HEK293 (cell line): Measurements from ENCODE around the gene GPR83.
A peak's percentile ranks its signal among the peaks of the same experiment; 100 is the strongest.
"Not testable (repeated sequence)": the region's sequence is repeated elsewhere in the genome, so short reads cannot be mapped to it uniquely, and the experiment has no call there.

Source experiments
- CTCF ChIA-PET: fragments of 350-600 bp; formaldehyde crosslinking; extraction: SDS; loops from one replicate; lab custom pipeline; 2021; ENCODE audit warnings: antibody characterized with exemption; lab: Yijun Ruan, JAX
- POLR2A ChIA-PET: fragments of 300-600 bp; formaldehyde crosslinking; extraction: SDS; loops from one replicate; lab custom pipeline; 2020; ENCODE audit warnings: antibody characterized with exemption, inconsistent platforms; lab: Yijun Ruan, JAX
- H3K27ac ChIP-seq: fragments of 200-500 bp; sonication (Bioruptor generic); 2 replicates; pipeline ENCODE4 v1.5.1; 2014; ENCODE audit warnings: low read depth, low read length, control low read depth, inconsistent platforms; ENCODE audit errors: extremely low read depth
- H3K36me3 ChIP-seq, 2 experiments: fragments of 200-500 bp in 1 of 2; sonication (Bioruptor generic) in 1 of 2; 1 replicate in 1 of 2; 2 replicates in 1 of 2; pipeline ENCODE4 v1.5.1; 2014 to 2017; ENCODE audit warnings: inconsistent platforms in 2 of 2, low read length in 2 of 2; ENCODE audit not compliant: control insufficient read depth in 2 of 2, insufficient read depth in 1 of 2
- H3K4me1 ChIP-seq: fragments of 200-500 bp; sonication (Bioruptor generic); 2 replicates; pipeline ENCODE4 v1.5.1; 2014; ENCODE audit warnings: mild to moderate bottlenecking, low read length, inconsistent platforms; ENCODE audit not compliant: control insufficient read depth, insufficient read depth
- H3K4me3 ChIP-seq: 2 replicates; pipeline ENCODE4 v1.5.1; 2011; ENCODE audit warnings: low read depth, mild to moderate bottlenecking, control low read depth, low read length, moderate library complexity
- H3K9me3 ChIP-seq: fragments of 200-500 bp; sonication (Bioruptor generic); 2 replicates; pipeline ENCODE4 v1.5.1; 2014; ENCODE audit warnings: low read depth, low read length, inconsistent platforms; ENCODE audit not compliant: control insufficient read depth, insufficient read depth
- HOXC10 ChIP-seq: sonication (generic); formaldehyde crosslinking; IDR thresholded peaks from 2 replicates; pipeline ENCODE4 v1.8.1; 2023; ENCODE audit warnings: mild to moderate bottlenecking, missing genetic modification reagents
- RBAK ChIP-seq: fragments of 450-650 bp; formaldehyde crosslinking; IDR thresholded peaks from 2 replicates; pipeline ENCODE4 v1.5.1; 2016; ENCODE audit warnings: missing biosample characterization, missing genetic modification characterization
- ZBTB20 ChIP-seq: fragments of 450-650 bp; formaldehyde crosslinking; IDR thresholded peaks from 2 replicates; pipeline ENCODE4 v1.5.1; 2016; ENCODE audit warnings: missing biosample characterization, missing genetic modification characterization
- ZFP37 ChIP-seq: fragments of 450-650 bp; formaldehyde crosslinking; IDR thresholded peaks from 2 replicates; pipeline ENCODE4 v1.5.1; 2016; ENCODE audit warnings: missing biosample characterization, missing genetic modification characterization
- ZNF146 ChIP-seq: fragments of 450-650 bp; formaldehyde crosslinking; IDR thresholded peaks from 2 replicates; pipeline ENCODE4 v1.5.1; 2016; ENCODE audit warnings: missing biosample characterization, missing genetic modification characterization
- ZNF354C ChIP-seq: fragments of 450-650 bp; formaldehyde crosslinking; IDR thresholded peaks from 2 replicates; pipeline ENCODE4 v1.5.1; 2016; ENCODE audit warnings: missing biosample characterization, missing genetic modification characterization, low read depth, borderline replicate concordance
- ZNF366 ChIP-seq: fragments of 450-650 bp; formaldehyde crosslinking; conservative IDR thresholded peaks from 2 replicates; pipeline ENCODE4 v1.5.1; 2016; ENCODE audit warnings: missing biosample characterization, missing genetic modification characterization
- ZSCAN16 ChIP-seq: fragments of 450-650 bp; formaldehyde crosslinking; IDR thresholded peaks from 2 replicates; pipeline ENCODE4 v1.5.1; 2016; ENCODE audit warnings: missing biosample characterization, missing genetic modification characterization
- TF ChIP-seq, protein P1 (sequence below): fragments of 450-650 bp; formaldehyde crosslinking; IDR thresholded peaks from 2 replicates; pipeline ENCODE4 v1.5.1; 2016; ENCODE audit warnings: missing biosample characterization, missing genetic modification characterization
- TF ChIP-seq, protein P2 (sequence below): fragments of 450-650 bp; formaldehyde crosslinking; IDR thresholded peaks from 2 replicates; pipeline ENCODE4 v1.5.1; 2016; ENCODE audit warnings: missing biosample characterization, missing genetic modification characterization
- TF ChIP-seq, protein P3 (sequence below): fragments of 450-650 bp; formaldehyde crosslinking; IDR thresholded peaks from 2 replicates; pipeline ENCODE4 v1.5.1; 2016; ENCODE audit warnings: missing biosample characterization, missing genetic modification characterization

Gene GPR83

DNA sequence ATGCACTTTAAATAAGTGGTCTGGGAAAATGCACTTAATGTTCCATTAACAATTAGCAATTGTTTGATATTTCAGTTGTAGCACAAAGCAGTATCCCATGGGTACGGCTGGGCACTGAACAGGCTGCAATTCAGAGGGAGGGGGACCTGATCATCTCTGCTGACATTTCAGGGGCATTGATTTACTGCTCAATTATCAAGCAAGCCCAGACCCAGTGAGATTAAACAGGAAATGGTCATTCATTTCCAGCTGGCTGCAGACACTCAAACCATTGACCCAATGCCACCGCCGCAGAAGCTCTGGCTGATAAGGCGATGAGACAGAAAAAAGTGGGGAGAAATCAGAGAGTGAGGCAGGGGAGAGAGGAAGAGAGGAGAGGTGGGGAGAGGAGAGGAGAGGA, 1.2 kb downstream of the GPR83 start (continued):
- TF ChIP-seq, protein P1, sequence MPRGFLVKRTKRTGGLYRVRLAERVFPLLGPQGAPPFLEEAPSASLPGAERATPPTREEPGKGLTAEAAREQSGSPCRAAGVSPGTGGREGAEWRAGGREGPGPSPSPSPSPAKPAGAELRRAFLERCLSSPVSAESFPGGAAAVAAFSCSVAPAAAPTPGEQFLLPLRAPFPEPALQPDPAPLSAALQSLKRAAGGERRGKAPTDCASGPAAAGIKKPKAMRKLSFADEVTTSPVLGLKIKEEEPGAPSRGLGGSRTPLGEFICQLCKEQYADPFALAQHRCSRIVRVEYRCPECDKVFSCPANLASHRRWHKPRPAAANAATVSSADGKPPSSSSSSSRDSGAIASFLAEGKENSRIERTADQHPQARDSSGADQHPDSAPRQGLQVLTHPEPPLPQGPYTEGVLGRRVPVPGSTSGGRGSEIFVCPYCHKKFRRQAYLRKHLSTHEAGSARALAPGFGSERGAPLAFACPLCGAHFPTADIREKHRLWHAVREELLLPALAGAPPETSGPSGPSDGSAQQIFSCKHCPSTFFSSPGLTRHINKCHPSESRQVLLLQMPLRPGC (tag by site-specific recombination): no peak
- TF ChIP-seq HOXC10 (CRISPR knock-in tag) (no peak), ZBTB20 (tag by site-specific recombination) (no peak)
- TF ChIP-seq, all 188 proteins: peak for 0

DNA sequence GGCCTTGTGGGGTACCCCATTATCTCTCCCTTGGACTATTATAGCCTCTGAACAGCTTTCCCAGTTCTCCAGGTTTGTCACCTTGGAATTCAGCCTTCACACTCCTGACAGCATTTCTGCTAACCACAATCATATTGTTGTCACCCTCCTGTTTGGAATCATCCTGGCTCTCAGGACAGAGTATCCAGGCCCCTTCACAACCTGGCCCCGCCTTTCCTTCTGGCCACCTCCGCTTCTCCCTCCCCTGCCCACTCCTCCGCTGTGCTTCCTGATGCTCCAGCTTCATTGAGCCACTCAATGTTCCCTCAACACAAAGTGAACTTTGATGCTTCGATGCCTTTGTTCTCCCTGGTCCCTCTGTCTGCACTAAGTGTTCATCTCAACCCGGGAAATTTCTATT, 3.1 kb downstream of the GPR83 start:
- H3K4me1 ChIP-seq: no peaks in the 10 kb centered on the region
- ChIA-PET POLR2A (no interaction called here), CTCF (no interaction called here)
- TF ChIP-seq, protein P2, sequence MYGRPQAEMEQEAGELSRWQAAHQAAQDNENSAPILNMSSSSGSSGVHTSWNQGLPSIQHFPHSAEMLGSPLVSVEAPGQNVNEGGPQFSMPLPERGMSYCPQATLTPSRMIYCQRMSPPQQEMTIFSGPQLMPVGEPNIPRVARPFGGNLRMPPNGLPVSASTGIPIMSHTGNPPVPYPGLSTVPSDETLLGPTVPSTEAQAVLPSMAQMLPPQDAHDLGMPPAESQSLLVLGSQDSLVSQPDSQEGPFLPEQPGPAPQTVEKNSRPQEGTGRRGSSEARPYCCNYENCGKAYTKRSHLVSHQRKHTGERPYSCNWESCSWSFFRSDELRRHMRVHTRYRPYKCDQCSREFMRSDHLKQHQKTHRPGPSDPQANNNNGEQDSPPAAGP (tag by site-specific recombination): no peak
- TF ChIP-seq ZNF366 (tag by site-specific recombination) (no peak), RBAK (no peak)
- no peak overlapping the region for H3K27ac ChIP-seq
- no peaks in the 10 kb centered on the region for H3K9me3 ChIP-seq
- no peaks in the 10 kb centered on the region for H3K36me3 ChIP-seq
- no peak overlapping the region for H3K4me3 ChIP-seq

DNA sequence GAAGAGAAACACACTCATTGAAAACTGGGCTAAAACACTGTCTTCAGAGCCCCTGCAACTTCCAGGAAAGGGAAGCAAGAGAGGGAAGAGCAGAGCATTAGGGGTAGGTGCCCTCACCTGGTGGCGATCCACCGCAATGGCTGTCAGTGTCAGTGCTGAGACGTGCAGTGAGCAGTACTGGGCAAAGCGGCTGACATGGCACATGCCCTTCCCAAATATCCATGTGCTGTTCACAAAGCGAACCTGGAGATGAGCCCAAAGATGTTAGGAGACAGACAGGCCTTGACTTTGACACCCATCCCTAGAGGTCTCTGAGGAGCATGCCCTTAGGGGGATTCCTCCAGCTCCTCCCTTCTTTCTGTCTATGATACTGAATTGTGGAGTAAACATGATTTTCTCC, 4.9 kb downstream of the GPR83 start:
- H3K4me1 ChIP-seq: no peaks in the 10 kb centered on the region
- no peak overlapping the region for H3K27ac ChIP-seq
- H3K9me3 ChIP-seq: no peaks in the 10 kb centered on the region
- no peak for TF ChIP-seq ZNF354C (tag by site-specific recombination)
- no peak for TF ChIP-seq ZBTB20 (tag by site-specific recombination)
- TF ChIP-seq, protein P3, sequence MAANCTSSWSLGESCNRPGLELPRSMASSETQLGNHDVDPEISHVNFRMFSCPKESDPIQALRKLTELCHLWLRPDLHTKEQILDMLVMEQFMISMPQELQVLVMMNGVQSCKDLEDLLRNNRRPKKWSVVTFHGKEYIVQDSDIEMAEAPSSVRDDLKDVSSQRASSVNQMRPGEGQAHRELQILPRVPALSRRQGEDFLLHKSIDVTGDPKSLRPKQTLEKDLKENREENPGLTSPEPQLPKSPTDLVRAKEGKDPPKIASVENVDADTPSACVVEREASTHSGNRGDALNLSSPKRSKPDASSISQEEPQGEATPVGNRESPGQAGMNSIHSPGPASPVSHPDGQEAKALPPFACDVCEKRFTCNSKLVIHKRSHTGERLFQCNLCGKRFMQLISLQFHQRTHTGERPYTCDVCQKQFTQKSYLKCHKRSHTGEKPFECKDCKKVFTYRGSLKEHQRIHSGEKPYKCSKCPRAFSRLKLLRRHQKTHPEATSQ: no peak
- TF ChIP-seq ZNF366 (tag by site-specific recombination): no peak
- no peak for TF ChIP-seq ZFP37 (tag by site-specific recombination)
- no peak overlapping the region for H3K4me3 ChIP-seq
- H3K36me3 ChIP-seq: no peaks in the 10 kb centered on the region
- CTCF ChIA-PET: interaction anchor here (0.6 kb wide), 2 partner anchors 20 to 107 kb away, joined by 3 read pairs; no protein-coding TSS in a partner anchor
- POLR2A ChIA-PET: no interaction called here

DNA sequence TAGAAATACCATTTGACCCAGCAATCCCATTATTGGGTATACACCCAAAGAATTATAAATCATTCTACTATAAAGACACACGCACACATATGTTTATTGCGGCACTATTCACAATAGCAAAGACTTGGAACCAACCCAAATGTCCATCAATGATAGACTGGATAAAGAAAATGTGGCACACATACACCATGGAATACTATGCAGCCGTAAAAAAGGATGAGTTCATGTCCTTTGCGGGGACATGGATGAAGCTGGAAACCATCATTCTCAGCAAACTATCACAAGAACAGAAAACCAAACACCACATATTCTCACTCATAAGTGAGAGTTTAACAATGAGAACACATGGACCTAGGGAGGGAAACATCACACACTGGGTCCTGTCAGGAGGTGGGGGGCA, 9.3 kb downstream of the GPR83 start:
- H3K4me1 ChIP-seq, CTCF ChIA-PET, H3K9me3 ChIP-seq, POLR2A ChIA-PET, H3K36me3 ChIP-seq, H3K4me3 ChIP-seq, H3K27ac ChIP-seq: not testable (repeated sequence)
- TF ChIP-seq ZNF146 (tag by site-specific recombination): peak; percentile 74; the same call in 1 of the 2 replicates

DNA sequence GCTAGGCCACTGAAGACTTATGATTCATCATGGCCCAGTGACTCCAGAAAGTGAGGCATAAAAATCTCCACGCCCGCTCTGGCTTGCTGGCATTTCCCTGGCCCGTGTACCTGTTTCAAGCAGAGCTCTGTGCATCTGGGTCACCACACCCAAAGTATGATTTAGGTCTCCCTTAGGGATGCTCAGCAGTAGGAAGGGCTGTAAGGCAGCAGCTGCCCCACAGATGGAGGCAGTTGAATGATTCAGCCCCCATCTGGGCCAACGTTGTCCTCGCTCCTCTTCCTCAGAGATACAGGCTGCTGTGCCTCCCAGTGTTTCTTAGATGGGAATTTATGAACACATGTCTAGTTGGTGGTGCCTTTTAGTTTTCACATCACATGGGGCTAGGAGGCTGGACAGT, 21.6 kb downstream of the GPR83 start:
- Histone ChIP-seq H3K36me3 (no peaks in the 10 kb centered on the region), H3K9me3 (no peaks in the 10 kb centered on the region), H3K4me1 (no peaks in the 10 kb centered on the region), H3K27ac (no peak overlapping the region)
- ChIA-PET POLR2A (no interaction called here), CTCF (no interaction called here)
- TF ChIP-seq ZSCAN16 (tag by site-specific recombination): no peak
- TF ChIP-seq, all 188 proteins: peak for 0
- H3K4me3 ChIP-seq: no peak overlapping the region
